H9 (cell line): ENCODE measurements around the gene FAM236A. TPM values are rescaled to one million over a fixed set of nuclear protein-coding genes. Genes with fewer than 3 reads are reported as not detected.
"Not testable (repeated sequence)": the region's sequence is repeated elsewhere in the genome, so short reads cannot be mapped to it uniquely, and the experiment has no call there.

ENCODE experiments used
- DNase-seq: peaks from one replicate; pipeline ENCODE4 v3.0.0-alpha.2; 2017
- H2AFZ ChIP-seq: one replicate; pipeline ENCODE4 v1.6.1; 2013; ENCODE audit warnings: mild to moderate bottlenecking, low read length, control low read depth, moderate library complexity
- H2AK5ac ChIP-seq: 2 replicates; pipeline ENCODE4 v1.6.1; 2013; ENCODE audit warnings: low read length, control low read depth, mixed read lengths; ENCODE audit not compliant: insufficient read length
- H2BK120ac ChIP-seq: one replicate; pipeline ENCODE4 v1.6.1; 2013; ENCODE audit warnings: low read depth, mild to moderate bottlenecking, low read length, control low read depth, inconsistent platforms; ENCODE audit not compliant: poor library complexity, severe bottlenecking
- H2BK12ac ChIP-seq: 2 replicates; pipeline ENCODE4 v1.6.1; 2013; ENCODE audit warnings: low read length, control low read depth, mixed read lengths, low read depth; ENCODE audit not compliant: insufficient read length
- H2BK15ac ChIP-seq: 2 replicates; pipeline ENCODE4 v1.6.1; 2013; ENCODE audit warnings: low read depth, low read length, control low read depth
- H2BK20ac ChIP-seq: one replicate; pipeline ENCODE4 v1.6.1; 2013; ENCODE audit warnings: low read depth, mild to moderate bottlenecking, low read length, control low read depth, inconsistent platforms; ENCODE audit not compliant: poor library complexity, severe bottlenecking
- H2BK5ac ChIP-seq: 2 replicates; pipeline ENCODE4 v1.6.1; 2013; ENCODE audit warnings: low read length, control low read depth, mixed read lengths; ENCODE audit not compliant: insufficient read length
- H3K14ac ChIP-seq: 2 replicates; pipeline ENCODE4 v1.6.1; 2013; ENCODE audit warnings: low read length, control low read depth; ENCODE audit not compliant: insufficient read depth
- H3K18ac ChIP-seq: 2 replicates; pipeline ENCODE4 v1.6.1; 2013; ENCODE audit warnings: low read depth, mild to moderate bottlenecking, mixed read lengths, low read length, control low read depth; ENCODE audit not compliant: insufficient read length
- H3K23ac ChIP-seq: 2 replicates; pipeline ENCODE4 v1.6.1; 2013; ENCODE audit warnings: low read length, control low read depth, mixed read lengths, low read depth; ENCODE audit not compliant: insufficient read length
- H3K23me2 ChIP-seq: 2 replicates; pipeline ENCODE4 v1.6.1; 2013; ENCODE audit warnings: low read depth, mild to moderate bottlenecking, mixed read lengths, low read length, control low read depth; ENCODE audit not compliant: insufficient read length, poor library complexity, severe bottlenecking
- H3K27ac ChIP-seq: 2 replicates; pipeline ENCODE4 v1.5.1; 2013; ENCODE audit warnings: low read length, control low read depth, mixed read lengths, low read depth; ENCODE audit not compliant: insufficient read length
- H3K27me3 ChIP-seq: 2 replicates; pipeline ENCODE4 v1.6.1; 2013; ENCODE audit warnings: low read length, control low read depth, inconsistent platforms; ENCODE audit not compliant: insufficient read depth
- H3K4ac ChIP-seq: 2 replicates; pipeline ENCODE4 v1.6.1; 2013; ENCODE audit warnings: low read depth, mild to moderate bottlenecking, control low read depth, inconsistent platforms, low read length, moderate library complexity
- H3K4me1 ChIP-seq: 2 replicates; pipeline ENCODE4 v1.6.1; 2013; ENCODE audit warnings: low read length, control low read depth, inconsistent platforms; ENCODE audit not compliant: insufficient read depth
- H3K4me2 ChIP-seq: 2 replicates; pipeline ENCODE4 v1.6.1; 2013; ENCODE audit warnings: low read length, control low read depth, mixed read lengths; ENCODE audit not compliant: insufficient read length, insufficient read depth
- H3K56ac ChIP-seq: 2 replicates; pipeline ENCODE4 v1.6.1; 2013; ENCODE audit warnings: low read depth, mild to moderate bottlenecking, mixed read lengths, low read length, control low read depth; ENCODE audit not compliant: insufficient read length
- H3K79me1 ChIP-seq: 2 replicates; pipeline ENCODE4 v1.6.1; 2013; ENCODE audit warnings: low read depth, mild to moderate bottlenecking, moderate library complexity, low read length, control low read depth, inconsistent platforms; ENCODE audit not compliant: insufficient read depth, poor library complexity, severe bottlenecking
- H3K79me2 ChIP-seq: 2 replicates; pipeline ENCODE4 v1.6.1; 2013; ENCODE audit warnings: low read length, control low read depth, inconsistent platforms; ENCODE audit not compliant: insufficient read depth
- H3K9ac ChIP-seq: 2 replicates; pipeline ENCODE4 v1.6.1; 2013; ENCODE audit warnings: low read length, control low read depth, mixed read lengths; ENCODE audit not compliant: insufficient read length; ENCODE audit errors: extremely low read depth
- H3K9me3 ChIP-seq: one replicate; pipeline ENCODE4 v1.6.1; 2013; ENCODE audit warnings: low read depth, low read length, inconsistent platforms; ENCODE audit not compliant: control insufficient read depth
- H3T11ph ChIP-seq: one replicate; pipeline ENCODE4 v1.6.1; 2013; ENCODE audit warnings: mild to moderate bottlenecking, low read length, control low read depth, inconsistent platforms
- H4K20me1 ChIP-seq: one replicate; pipeline ENCODE4 v1.6.1; 2013; ENCODE audit not compliant: control insufficient read depth, insufficient read length, insufficient read depth
- H4K5ac ChIP-seq: 2 replicates; pipeline ENCODE4 v1.6.1; 2013; ENCODE audit warnings: low read depth, mild to moderate bottlenecking, mixed read lengths, low read length, control low read depth; ENCODE audit not compliant: insufficient read length
- H4K8ac ChIP-seq: replicated peaks from 2 replicates; pipeline ENCODE4 v1.6.1; 2013; ENCODE audit warnings: low read length, control low read depth, mixed read lengths, low read depth; ENCODE audit not compliant: insufficient read length
- H4K91ac ChIP-seq: 2 replicates; pipeline ENCODE4 v1.6.1; 2013; ENCODE audit warnings: low read depth, mild to moderate bottlenecking, moderate library complexity, mixed read lengths, low read length, control low read depth; ENCODE audit not compliant: insufficient read length
- H3K27ac Mint-ChIP-seq, 3 experiments: 2 replicates in 2 of 3; 3 replicates in 1 of 3; pipeline ENCODE4 v1.8.0; 2020 to 2021; ENCODE audit warnings: mixed read lengths in 3 of 3, mild to moderate bottlenecking in 1 of 3, moderate library complexity in 1 of 3
- H3K27me3 Mint-ChIP-seq: 2 replicates; pipeline ENCODE4 v1.8.0; 2021; ENCODE audit warnings: low read depth, mild to moderate bottlenecking, moderate library complexity, mixed read lengths
- H3K36me3 Mint-ChIP-seq, 3 experiments: 2 replicates in 2 of 3; 3 replicates in 1 of 3; pipeline ENCODE4 v1.8.0; 2020 to 2021; ENCODE audit warnings: low read depth in 3 of 3, mixed read lengths in 3 of 3; ENCODE audit not compliant: insufficient read depth in 1 of 3
- H3K4me1 Mint-ChIP-seq, 2 experiments: 2 replicates each; pipeline ENCODE4 v1.8.0; 2020; ENCODE audit warnings: mixed read lengths in 2 of 2
- H3K4me3 Mint-ChIP-seq, 2 experiments: 2 replicates in 1 of 2; 3 replicates in 1 of 2; pipeline ENCODE4 v1.8.0; 2020 to 2021; ENCODE audit warnings: mild to moderate bottlenecking in 2 of 2, mixed read lengths in 2 of 2, moderate library complexity in 1 of 2
- H3K9me3 Mint-ChIP-seq, 2 experiments: 2 replicates in 1 of 2; 3 replicates in 1 of 2; pipeline ENCODE4 v1.8.0; 2020; ENCODE audit warnings: mild to moderate bottlenecking in 2 of 2, mixed read lengths in 2 of 2, moderate library complexity in 1 of 2
- WGBS: extraction: QIAGEN DNeasy Blood & Tissue Kit; methylation state at CpG from one replicate; pipeline ENCODE4 v1.1.7; 2013; ENCODE audit warnings: missing lambda C conversion rate, low lambda C conversion rate, mixed read lengths; ENCODE audit not compliant: insufficient read length; ENCODE audit errors: extremely low coverage; 5-methylcytosine and 5-hydroxymethylcytosine counted together
- total RNA-seq: library from RNA; stranded (reverse); gene quantifications from 2 replicates; pipeline ENCODE4 v1.2.1, GENCODE V29; 2021

Gene FAM236A
- total RNA-seq, 1 experiment from 2014 or later = not detected

DNA sequence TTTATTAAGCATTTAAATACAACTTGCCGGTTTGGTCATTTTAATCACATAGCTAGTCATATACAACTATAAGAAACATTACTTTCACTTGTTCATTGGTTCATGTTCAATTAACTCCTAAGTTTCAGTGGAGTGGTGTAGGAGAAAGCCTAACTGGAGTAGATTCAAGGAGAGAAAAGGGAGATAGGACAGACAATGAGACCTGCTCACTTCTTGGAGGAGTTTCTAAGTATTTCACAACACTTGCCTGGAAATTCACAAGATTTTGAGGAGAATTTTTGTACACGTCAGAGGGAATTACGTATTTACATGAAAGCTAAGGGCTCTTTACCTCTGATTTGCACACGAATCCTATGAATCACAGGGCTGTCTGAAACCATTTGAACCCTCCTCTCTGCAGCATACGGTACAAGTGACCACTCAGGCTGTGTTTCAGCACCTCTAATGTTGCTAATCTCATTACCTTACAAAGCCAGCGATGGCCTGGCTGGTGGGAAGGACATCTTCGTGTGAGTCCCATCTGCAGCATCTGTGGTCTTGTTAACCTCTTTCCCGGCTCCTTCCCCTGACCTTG lies 1.0 kb upstream of the FAM236A start:
- H3K4me1 ChIP-seq, H3K36me3 Mint-ChIP-seq, H2AK5ac ChIP-seq, H2BK20ac ChIP-seq, H4K5ac ChIP-seq, H2AFZ ChIP-seq, H3K9me3 Mint-ChIP-seq, H4K91ac ChIP-seq, H3K4me2 ChIP-seq, H4K8ac ChIP-seq, H3K18ac ChIP-seq, H2BK5ac ChIP-seq, H3K14ac ChIP-seq, H2BK12ac ChIP-seq, H2BK120ac ChIP-seq, DNase-seq, H3K4me1 Mint-ChIP-seq, H4K20me1 ChIP-seq, H3K56ac ChIP-seq, H3K4ac ChIP-seq, H3K9ac ChIP-seq, H3K9me3 ChIP-seq, H3T11ph ChIP-seq, H3K23ac ChIP-seq, H3K79me2 ChIP-seq, H3K27ac Mint-ChIP-seq, H3K4me3 Mint-ChIP-seq, H3K27me3 ChIP-seq, H3K23me2 ChIP-seq, H3K27me3 Mint-ChIP-seq, H2BK15ac ChIP-seq, H3K27ac ChIP-seq, H3K79me1 ChIP-seq: not testable (repeated sequence)
- WGBS = no CpG with 5 or more reads among the region's 8 CpGs

DNA sequence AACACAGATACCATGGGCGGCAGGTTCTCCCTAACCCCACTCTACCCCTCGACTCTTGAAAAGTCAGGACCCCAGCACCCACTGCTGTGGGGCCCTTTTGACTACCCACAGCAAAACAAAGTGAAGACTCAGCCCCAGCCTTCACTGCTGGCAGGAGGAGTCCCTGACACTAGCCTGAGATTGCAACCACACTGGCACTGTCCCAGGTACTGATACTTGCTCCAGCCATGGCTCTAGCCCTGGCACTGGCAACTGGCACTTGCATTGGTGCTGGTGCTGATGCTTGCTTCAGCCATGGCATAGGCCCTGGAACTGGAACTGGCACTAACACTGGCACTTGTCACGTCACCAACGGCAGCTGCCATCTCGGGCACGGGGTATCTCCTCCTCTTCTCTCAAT lies 4.3 kb downstream of the FAM236A start:
- not testable (repeated sequence) for H4K8ac ChIP-seq, H4K20me1 ChIP-seq, H3K9ac ChIP-seq, H3K27ac ChIP-seq, H3K4me1 ChIP-seq, H4K91ac ChIP-seq, DNase-seq, H3K4me3 Mint-ChIP-seq, H3K23me2 ChIP-seq, H2AFZ ChIP-seq, H3K4ac ChIP-seq, H3K36me3 Mint-ChIP-seq, H3K79me1 ChIP-seq, H2BK120ac ChIP-seq, H3K14ac ChIP-seq, H2BK12ac ChIP-seq, H3K9me3 ChIP-seq, H3K4me1 Mint-ChIP-seq, H3K56ac ChIP-seq, H2AK5ac ChIP-seq, H4K5ac ChIP-seq, H3K9me3 Mint-ChIP-seq, H3K23ac ChIP-seq, H2BK20ac ChIP-seq, H3K27ac Mint-ChIP-seq, H3K79me2 ChIP-seq, H3K27me3 Mint-ChIP-seq, H2BK15ac ChIP-seq, H3K4me2 ChIP-seq, H3T11ph ChIP-seq, H3K27me3 ChIP-seq, H3K18ac ChIP-seq, H2BK5ac ChIP-seq
- no CpG with 5 or more reads among the region's 6 CpGs for WGBS
